Stomach (tissue), 9 donors: ENCODE data around the gene TUBB1. TPM values are rescaled to one million over a fixed set of nuclear protein-coding genes. Genes with fewer than 3 reads are reported as not detected.

Experiments used
- DNase-seq, 2 donors: peaks; one replicate each; pipeline versions ENCODE4 v3.0.0 to v3.0.0-alpha.2; 2013 to 2019
- H3K27ac ChIP-seq, 5 donors: fragments of 200-600 bp in 4 of 5; sonication (generic) in 4 of 5; one replicate each; pipeline ENCODE4 v1.5.1; 2013 to 2019; ENCODE audit warnings: mild to moderate bottlenecking in 1 of 5, moderate library complexity in 1 of 5
- H3K27me3 ChIP-seq, 3 donors: fragments of 200-600 bp; sonication (generic); one replicate each; pipeline ENCODE4 v1.5.1; 2017 to 2019; ENCODE audit warnings: mixed run types in 1 of 3
- H3K36me3 ChIP-seq, 4 donors: fragments of 200-600 bp; sonication (generic); 1 replicate in 3 of 4; 2 replicates in 1 of 4; pipeline ENCODE4 v1.5.1; 2016 to 2019
- H3K4me1 ChIP-seq, 4 donors: fragments of 200-600 bp; sonication (generic); one replicate each; pipeline ENCODE4 v1.5.1; 2016 to 2019
- H3K4me3 ChIP-seq, 4 donors: fragments of 200-600 bp; sonication (generic) in 3 of 4; one replicate each; pipeline ENCODE4 v1.5.1; 2016 to 2019; ENCODE audit warnings: mild to moderate bottlenecking in 1 of 4
- H3K9me3 ChIP-seq, 4 donors: fragments of 200-600 bp; sonication (generic); one replicate each; pipeline ENCODE4 v1.5.1; 2016 to 2019
- CTCF ChIP-seq, 7 experiments: fragments of 450-650 bp in 4 of 7; fragments of 200-600 bp in 3 of 7; sonication (generic) in 3 of 7; IDR thresholded peaks; one replicate each; pipeline ENCODE4 v1.5.1; 2016 to 2019; ENCODE audit warnings: antibody characterized with exemption in 7 of 7, control low read depth in 2 of 7, mild to moderate bottlenecking in 1 of 7
- EP300 ChIP-seq: sonication (generic); formaldehyde crosslinking; IDR thresholded peaks from one replicate; pipeline ENCODE4 v1.6.1; 2017; ENCODE audit warnings: antibody characterized with exemption
- POLR2A ChIP-seq, 4 donors: fragments of 450-650 bp; IDR thresholded peaks; one replicate each; pipeline ENCODE4 v1.6.1; 2016; ENCODE audit warnings: antibody characterized with exemption in 4 of 4, control low read depth in 2 of 4, mild to moderate bottlenecking in 1 of 4, moderate library complexity in 1 of 4
- POLR2AphosphoS5 ChIP-seq, 3 donors: sonication (generic); formaldehyde crosslinking; IDR thresholded peaks; one replicate each; pipeline ENCODE4 v1.6.1; 2016; ENCODE audit warnings: antibody characterized with exemption in 3 of 3
- WGBS, 5 donors: extraction: QIAGEN DNeasy Blood & Tissue Kit in 3 of 5; methylation state at CpG; one replicate each; pipeline versions ENCODE4 v1.1.5 to v1.1.7; 2013 to 2018; 5-methylcytosine and 5-hydroxymethylcytosine counted together
- intact Hi-C: fragments of 100-400 bp; cut with DNase I; formaldehyde crosslinking; loops from one replicate; pipeline ENCODE4 v1.15.1; 2023; ENCODE audit warnings: low total_unique reads
- polyA plus RNA-seq, 3 donors: library from polyadenylated mRNA; stranded (reverse); fragments of 200-250 nt; gene quantifications; one replicate each; pipeline ENCODE4 v1.2.3, GENCODE V29; 2013
- total RNA-seq, 5 donors: library from RNA; depleted of rRNA; stranded (reverse); fragments of >200 nt; gene quantifications; one replicate each; pipeline versions ENCODE4 v1.1.0 to v1.2.3, GENCODE V29; 2014 to 2016
- donor health status: healthy with polysubstance abuse.
- donor health status: Bipolar disorder and iron deficiency.
- donor health status: healthy.

The TUBB1 gene
- total and polyA plus RNA-seq, 8 donors = 0.03 to 0.55 (median 0.12) TPM; not detected in 5

DNA sequence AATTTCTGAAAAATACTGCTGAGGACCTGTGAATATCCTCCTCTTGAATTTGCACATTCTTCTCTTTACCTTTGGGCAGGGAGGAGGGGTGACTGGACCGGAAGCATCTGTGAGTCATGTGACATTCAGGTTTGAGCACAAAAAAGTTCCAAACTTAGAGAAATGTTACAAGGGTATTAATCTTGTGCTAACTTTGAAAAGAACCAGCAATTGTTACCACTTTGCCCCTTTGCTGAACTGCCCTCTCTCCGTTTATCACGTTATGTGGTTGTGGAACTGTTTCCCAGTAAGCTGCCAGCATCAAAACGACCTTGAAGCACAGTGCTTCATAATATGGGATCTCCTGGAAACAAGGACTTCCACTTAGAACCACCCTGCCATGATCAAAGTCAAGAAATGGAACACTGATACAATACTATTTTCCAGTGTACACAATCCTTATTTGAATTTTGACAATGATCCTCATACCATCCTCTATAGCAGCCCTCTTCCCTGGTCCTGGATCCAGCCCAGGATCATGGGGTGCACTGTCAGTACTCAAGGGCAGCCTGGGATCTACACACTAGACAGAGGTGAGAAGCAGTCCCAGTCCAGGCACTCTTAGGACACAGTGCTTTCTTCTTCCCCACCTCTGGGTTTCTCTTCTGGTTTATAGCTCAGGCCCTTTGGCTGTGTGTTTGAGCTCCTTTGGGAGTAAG, 2.3 kb upstream of the TUBB1 start:
- H3K9me3 ChIP-seq = no peaks in the 10 kb centered on the region
- no peak for TF ChIP-seq POLR2AphosphoS5 (IDR thresholded peaks at IDR 0.05)
- peaks cover 0 to 11% (median 6%) of the 10 kb centered on the region in 4 donors for H3K4me1 ChIP-seq
- 30 to 44% (median 42%) methylated on average over 4 of the region's 4 CpGs for WGBS, 5 donors
- no peak overlapping the region for H3K4me3 ChIP-seq
- H3K27ac ChIP-seq = no peak overlapping the region
- intact Hi-C loops = no loop called here
- peaks cover 0 to 5% (median 2%) of the 10 kb centered on the region in 4 donors for H3K36me3 ChIP-seq
- H3K27me3 ChIP-seq = no peaks in the 10 kb centered on the region
- DNase-seq = no peak

- WGBS, 5 donors = 89 to 94% (median 93%) methylated on average over 6 to 16 of the region's 16 CpGs
- intact Hi-C loops = no loop called here
- no peaks in the 10 kb centered on the region for H3K27me3 ChIP-seq
- H3K27ac ChIP-seq = no peak overlapping the region
- no peak for DNase-seq
- no peak overlapping the region for H3K4me3 ChIP-seq
- H3K9me3 ChIP-seq = no peaks in the 10 kb centered on the region
- TF ChIP-seq POLR2AphosphoS5 (IDR thresholded peaks at IDR 0.05) = no peak
- TF ChIP-seq EP300 = no peak
- no peak for TF ChIP-seq POLR2A (IDR thresholded peaks at IDR 0.05)
- peaks cover 0 to 11% (median 6%) of the 10 kb centered on the region in 4 donors for H3K4me1 ChIP-seq
- H3K36me3 ChIP-seq = peaks cover 1 to 11% (median 7%) of the 10 kb centered on the region in 4 donors
Measured at GRCh38 chr20:59017493-59018231, 1.6 kb upstream of the TUBB1 start.

DNA sequence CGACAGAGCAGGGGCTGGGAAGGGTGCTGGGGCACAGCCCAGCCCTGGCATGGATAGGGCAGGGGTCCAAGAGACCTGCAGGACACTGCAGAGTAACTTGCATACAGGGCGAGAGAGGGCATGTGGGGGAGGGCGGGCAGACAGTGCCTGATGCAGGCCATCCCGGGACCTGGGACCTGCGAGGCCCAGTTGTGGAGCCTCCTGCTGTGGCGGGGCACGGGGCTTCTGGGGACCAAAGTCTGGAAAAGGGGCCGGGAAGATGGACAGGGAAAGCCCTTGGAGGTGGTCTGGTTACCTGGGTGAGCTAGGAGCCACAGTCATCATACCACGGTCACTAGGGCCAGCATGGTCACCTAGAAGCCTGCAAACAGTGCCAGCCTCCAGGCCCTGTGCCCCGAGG, 412 bp upstream of the TUBB1 start:
- intact Hi-C loops = no loop called here
- TF ChIP-seq POLR2AphosphoS5 (IDR thresholded peaks at IDR 0.05) = no peak
- no peak for TF ChIP-seq CTCF (IDR thresholded peaks at IDR 0.05)
- no peak for TF ChIP-seq POLR2A (IDR thresholded peaks at IDR 0.05)
- no peak for TF ChIP-seq EP300
- Histone ChIP-seq H3K4me1 (peaks cover 0 to 11% (median 6%) of the 10 kb centered on the region in 4 donors), H3K4me3 (no peak overlapping the region), H3K9me3 (no peaks in the 10 kb centered on the region), H3K27ac (no peak overlapping the region), H3K36me3 (peaks cover 11 to 23% (median 18%) of the 10 kb centered on the region in 4 donors), H3K27me3 (no peaks in the 10 kb centered on the region)
- no peak for DNase-seq
- 90 to 95% (median 92%) methylated on average over 10 of the region's 10 CpGs for WGBS, 5 donors

DNA sequence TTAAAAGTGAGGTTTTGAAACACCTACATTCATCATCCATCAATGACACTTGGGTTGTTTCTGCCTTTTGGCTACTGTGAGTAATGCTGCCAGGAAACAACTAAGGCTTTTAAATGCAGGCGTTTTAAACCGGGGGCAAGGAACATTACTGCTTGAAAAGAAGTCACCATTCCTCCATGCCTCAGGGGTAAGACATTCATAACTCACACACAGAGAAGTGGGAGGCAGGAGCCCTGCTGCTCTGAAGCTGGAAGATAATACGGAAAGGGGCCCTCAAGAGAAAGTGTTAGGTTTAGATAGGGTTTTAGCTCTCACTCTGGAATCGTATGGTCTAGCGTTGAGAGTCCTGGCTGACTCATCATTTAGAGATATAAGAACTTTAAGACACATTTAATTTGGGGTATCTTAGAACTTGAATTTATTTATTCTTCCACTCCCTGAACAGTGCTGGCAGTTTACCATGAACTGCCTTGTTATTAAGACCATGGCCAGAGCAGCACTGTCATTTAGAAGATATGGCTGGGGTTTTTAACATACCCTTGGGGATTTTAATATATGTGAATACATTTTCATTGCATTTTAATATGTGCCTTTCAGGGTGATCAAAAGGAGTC, 1.8 kb downstream of the TUBB1 start:
- Histone ChIP-seq H3K27ac (no peak overlapping the region), H3K4me1 (peaks cover 0 to 14% (median 9%) of the 10 kb centered on the region in 4 donors), H3K9me3 (no peaks in the 10 kb centered on the region), H3K4me3 (no peak overlapping the region), H3K36me3 (peaks cover 24 to 45% (median 40%) of the 10 kb centered on the region in 4 donors), H3K27me3 (no peaks in the 10 kb centered on the region)
- 55 to 74% (median 66%) methylated on average over 5 of the region's 5 CpGs for WGBS, 5 donors
- TF ChIP-seq CTCF (IDR thresholded peaks at IDR 0.05) = no peak
- TF ChIP-seq POLR2AphosphoS5 (IDR thresholded peaks at IDR 0.05) = no peak
- TF ChIP-seq POLR2A (IDR thresholded peaks at IDR 0.05) = no peak
- no peak for TF ChIP-seq EP300
- intact Hi-C loops = no loop called here
- DNase-seq = peak in 1 of 2 donors; percentile 33

DNA sequence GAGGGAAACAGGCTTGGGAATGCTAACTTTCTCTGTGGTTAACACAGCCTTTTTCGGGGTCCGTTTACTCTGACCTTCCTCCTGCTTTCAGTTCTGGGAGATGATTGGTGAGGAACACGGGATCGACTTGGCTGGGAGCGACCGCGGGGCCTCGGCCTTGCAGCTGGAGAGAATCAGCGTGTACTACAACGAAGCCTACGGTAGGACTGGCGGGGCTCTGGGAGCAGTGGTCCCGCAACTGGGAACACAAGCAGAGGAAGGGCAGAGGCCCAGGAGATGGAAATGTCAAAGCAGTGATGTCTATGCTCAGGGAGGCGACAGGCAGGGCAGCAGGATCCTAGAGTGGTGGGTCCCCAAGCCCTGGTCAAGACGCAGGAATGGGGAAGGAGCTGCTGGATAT, 3.5 kb downstream of the TUBB1 start:
- 89 to 96% (median 94%) methylated on average over 15 of the region's 15 CpGs for WGBS, 5 donors
- Histone ChIP-seq H3K36me3 (peaks cover 24 to 62% (median 56%) of the 10 kb centered on the region in 4 donors), H3K27me3 (no peaks in the 10 kb centered on the region), H3K4me1 (peaks cover 0 to 24% (median 11%) of the 10 kb centered on the region in 4 donors), H3K27ac (no peak overlapping the region), H3K9me3 (no peaks in the 10 kb centered on the region), H3K4me3 (no peak overlapping the region)
- intact Hi-C loops = no loop called here
- TF ChIP-seq POLR2AphosphoS5 (IDR thresholded peaks at IDR 0.05) (no peak), POLR2A (IDR thresholded peaks at IDR 0.05) (no peak), EP300 (no peak), CTCF (IDR thresholded peaks at IDR 0.05) (no peak)
- no peak for DNase-seq
